HG03575 (cell line): ENCODE results near the gene G2E3.
"Not testable (repeated sequence)": the region's sequence is repeated elsewhere in the genome, so short reads cannot be mapped to it uniquely, and the experiment has no call there.

Experiments used
- ATAC-seq: cut with Tn5 transposase; IDR thresholded peaks from one replicate; pipeline ENCODE4 v1.9.1; 2021; ENCODE audit not compliant: unreplicated experiment, insufficient number of reproducible peaks, low FRiP score; ENCODE audit errors: extremely low read depth

The G2E3 gene

GRCh38 chr14:30632730-30633129 is 73.8 kb downstream of the G2E3 start:
- no peak for ATAC-seq

- no peak for ATAC-seq
Measured at GRCh38 chr14:30638926-30639325, 80.0 kb downstream of the G2E3 start.

GRCh38 chr14:30641207-30641606 is 82.2 kb downstream of the G2E3 start:
- no peak for ATAC-seq

- not testable (repeated sequence) for ATAC-seq
Measured at GRCh38 chr14:30644462-30644861, 85.5 kb downstream of the G2E3 start.

GRCh38 chr14:30645600-30645999 is 86.6 kb downstream of the G2E3 start:
- no peak for ATAC-seq

GRCh38 chr14:30648471-30648870 is 89.5 kb downstream of the G2E3 start:
- ATAC-seq, result no peak

GRCh38 chr14:30651937-30652336 is 93.0 kb downstream of the G2E3 start:
- no peak for ATAC-seq

GRCh38 chr14:30655124-30655523 is 96.2 kb downstream of the G2E3 start:
- ATAC-seq, result no peak

- no peak for ATAC-seq
Measured at GRCh38 chr14:30655658-30656057, 96.7 kb downstream of the G2E3 start.

- no peak for ATAC-seq
Measured at GRCh38 chr14:30656190-30656632, 97.3 kb downstream of the G2E3 start.

GRCh38 chr14:30657050-30657449 is 98.1 kb downstream of the G2E3 start:
- ATAC-seq, result no peak

- no peak for ATAC-seq
Measured at GRCh38 chr14:30657606-30658163, 98.7 kb downstream of the G2E3 start.

GRCh38 chr14:30658645-30659044 is 99.7 kb downstream of the G2E3 start:
- ATAC-seq, result no peak

GRCh38 chr14:30669594-30669993 is 110.6 kb downstream of the G2E3 start:
- no peak for ATAC-seq
